ENCODE data around the gene SMAD5. TPM values are rescaled to one million over a fixed set of nuclear protein-coding genes. Genes with fewer than 3 reads are reported as not detected.

SMAD5 gene
- total and polyA plus RNA-seq, 5 donors = 8.7 to 62.9 (median 55.7) TPM

GRCh38 chr5:136115183-136115865 is 17.3 kb upstream of the SMAD5 start:
- Histone ChIP-seq H3K9me3 (ENCODE audit: control insufficient read depth, low read length) (no peaks in the 10 kb centered on the region), H3K4me3 (ENCODE audit: low read length) (no peak overlapping the region), H3K4me1 (ENCODE audit: control insufficient read depth, insufficient read depth, low read length) (no peaks in the 10 kb centered on the region), H3K27me3 (ENCODE audit: control insufficient read depth, insufficient read depth) (no peaks in the 10 kb centered on the region), H3K27ac (ENCODE audit: low read length) (no peak overlapping the region)
- ATAC-seq (no peak), DNase-seq (no peak)
- 87% methylated on average over 1 of the region's 1 CpG for WGBS
- intact Hi-C loops (cut with DNase I) = no loop called here

- WGBS = 95% methylated on average over 5 of the region's 5 CpGs
- intact Hi-C loops (cut with DNase I) = no loop called here
- no peak for DNase-seq
- ATAC-seq = no peak
- Histone ChIP-seq H3K27me3 (ENCODE audit: control insufficient read depth, insufficient read depth) (no peaks in the 10 kb centered on the region), H3K4me1 (ENCODE audit: control insufficient read depth, insufficient read depth, low read length) (no peaks in the 10 kb centered on the region), H3K9me3 (ENCODE audit: control insufficient read depth, low read length) (no peaks in the 10 kb centered on the region), H3K4me3 (ENCODE audit: low read length) (no peak overlapping the region), H3K27ac (ENCODE audit: low read length) (no peak overlapping the region)
Observed at GRCh38 chr5:136120529-136120928, 12.1 kb upstream of the SMAD5 start.

GRCh38 chr5:136123236-136123768 is 9.3 kb upstream of the SMAD5 start:
- no peak for ATAC-seq
- Histone ChIP-seq H3K4me1 (ENCODE audit: control insufficient read depth, insufficient read depth, low read length) (no peaks in the 10 kb centered on the region), H3K27ac (ENCODE audit: low read length) (no peak overlapping the region), H3K27me3 (ENCODE audit: control insufficient read depth, insufficient read depth) (no peaks in the 10 kb centered on the region), H3K4me3 (ENCODE audit: low read length) (no peak overlapping the region), H3K9me3 (ENCODE audit: control insufficient read depth, low read length) (no peaks in the 10 kb centered on the region)
- intact Hi-C loops (cut with DNase I) = no loop called here
- DNase-seq = no peak
- 89% methylated on average over 1 of the region's 1 CpG for WGBS

GRCh38 chr5:136127560-136127959 is 5.1 kb upstream of the SMAD5 start:
- Histone ChIP-seq H3K4me1 (ENCODE audit: control insufficient read depth, insufficient read depth, low read length) (peaks cover 2% of the 10 kb centered on the region), H3K9me3 (ENCODE audit: control insufficient read depth, low read length) (no peaks in the 10 kb centered on the region), H3K4me3 (ENCODE audit: low read length) (no peak overlapping the region), H3K27ac (ENCODE audit: low read length) (no peak overlapping the region), H3K27me3 (ENCODE audit: control insufficient read depth, insufficient read depth) (no peaks in the 10 kb centered on the region)
- no peak for ATAC-seq
- DNase-seq = no peak
- intact Hi-C loops (cut with DNase I) = no loop called here
- WGBS = 88% methylated on average over 3 of the region's 3 CpGs

- 75% methylated on average over 4 of the region's 4 CpGs for WGBS
- no peaks in the 10 kb centered on the region for H3K27me3 ChIP-seq (ENCODE audit: control insufficient read depth, insufficient read depth)
- H3K27ac ChIP-seq (ENCODE audit: low read length) = no peak overlapping the region
- no peaks in the 10 kb centered on the region for H3K9me3 ChIP-seq (ENCODE audit: control insufficient read depth, low read length)
- DNase-seq (no peak), ATAC-seq (no peak)
- H3K4me1 ChIP-seq (ENCODE audit: control insufficient read depth, insufficient read depth, low read length) = peaks cover 2% of the 10 kb centered on the region
- intact Hi-C loops (cut with DNase I) = no loop called here
- no peak overlapping the region for H3K4me3 ChIP-seq (ENCODE audit: low read length)
Observed at GRCh38 chr5:136128481-136128880, 4.2 kb upstream of the SMAD5 start.

GRCh38 chr5:136129445-136129844 is 3.2 kb upstream of the SMAD5 start:
- Histone ChIP-seq H3K27ac (ENCODE audit: low read length) (no peak overlapping the region), H3K4me1 (ENCODE audit: control insufficient read depth, insufficient read depth, low read length) (peaks cover 2% of the 10 kb centered on the region), H3K4me3 (ENCODE audit: low read length) (no peak overlapping the region), H3K27me3 (ENCODE audit: control insufficient read depth, insufficient read depth) (no peaks in the 10 kb centered on the region), H3K9me3 (ENCODE audit: control insufficient read depth, low read length) (no peaks in the 10 kb centered on the region)
- intact Hi-C loops (cut with DNase I) = no loop called here
- ATAC-seq (no peak), DNase-seq (no peak)
- 58% methylated on average over 1 of the region's 1 CpG for WGBS

- DNase-seq (no peak), ATAC-seq (no peak)
- no peaks in the 10 kb centered on the region for H3K27me3 ChIP-seq (ENCODE audit: control insufficient read depth, insufficient read depth)
- no peak overlapping the region for H3K27ac ChIP-seq (ENCODE audit: low read length)
- no peak overlapping the region for H3K4me3 ChIP-seq (ENCODE audit: low read length)
- 89% methylated on average over 2 of the region's 2 CpGs for WGBS
- intact Hi-C loops (cut with DNase I) = loop anchor here in 1 of 4 donors (5.0 kb wide), 1 partner anchor 38 kb away; no protein-coding TSS in a partner anchor
- no peaks in the 10 kb centered on the region for H3K9me3 ChIP-seq (ENCODE audit: control insufficient read depth, low read length)
- peaks cover 2% of the 10 kb centered on the region for H3K4me1 ChIP-seq (ENCODE audit: control insufficient read depth, insufficient read depth, low read length)
Observed at GRCh38 chr5:136130581-136130980, 2.1 kb upstream of the SMAD5 start.

- intact Hi-C loops (cut with DNase I) = loop anchor here in 1 of 4 donors (5.0 kb wide), 1 partner anchor 40 kb away; no protein-coding TSS in a partner anchor
Observed at GRCh38 chr5:136132087-136132486, 558 bp upstream of the SMAD5 start.

GRCh38 chr5:136133222-136133921 is 727 bp downstream of the SMAD5 start:
- Histone ChIP-seq H3K27ac (ENCODE audit: low read length) (peak overlapping the region; percentile 95), H3K4me1 (ENCODE audit: control insufficient read depth, insufficient read depth, low read length) (peaks cover 2% of the 10 kb centered on the region), H3K4me3 (ENCODE audit: low read length) (peak overlapping the region; percentile 87), H3K9me3 (ENCODE audit: control insufficient read depth, low read length) (no peaks in the 10 kb centered on the region), H3K27me3 (ENCODE audit: control insufficient read depth, insufficient read depth) (no peaks in the 10 kb centered on the region)
- peak; percentile 47 to 52 for ATAC-seq
- under 1% methylated on average over 32 of the region's 32 CpGs for WGBS
- intact Hi-C loops (cut with DNase I) = loop anchor here in 1 of 4 donors (5.0 kb wide), 1 partner anchor 41 kb away; no protein-coding TSS in a partner anchor
- peak; percentile 59 to 79 (median 69) for DNase-seq

More at GRCh38 chr5:136132087-136132486, 558 bp upstream of the SMAD5 start:
- peak overlapping the region; percentile 87 for H3K4me3 ChIP-seq (ENCODE audit: low read length)
- peaks cover 2% of the 10 kb centered on the region for H3K4me1 ChIP-seq (ENCODE audit: control insufficient read depth, insufficient read depth, low read length)
- H3K9me3 ChIP-seq (ENCODE audit: control insufficient read depth, low read length) = no peaks in the 10 kb centered on the region
- 40% methylated on average over 6 of the region's 6 CpGs for WGBS
- peak; percentile 15 to 64 (median 37) for DNase-seq
- peak overlapping the region; percentile 65 for H3K27ac ChIP-seq (ENCODE audit: low read length)
- no peaks in the 10 kb centered on the region for H3K27me3 ChIP-seq (ENCODE audit: control insufficient read depth, insufficient read depth)
- peak in 1 of 2 donors; percentile 14 for ATAC-seq

GRCh38 chr5:136133922-136134379 is 1.3 kb downstream of the SMAD5 start:
- Histone ChIP-seq H3K27me3 (ENCODE audit: control insufficient read depth, insufficient read depth) (no peaks in the 10 kb centered on the region), H3K27ac (ENCODE audit: low read length) (peak overlapping the region; percentile 95), H3K4me1 (ENCODE audit: control insufficient read depth, insufficient read depth, low read length) (peaks cover 7% of the 10 kb centered on the region), H3K4me3 (ENCODE audit: low read length) (peak overlapping the region; percentile 87), H3K9me3 (ENCODE audit: control insufficient read depth, low read length) (no peaks in the 10 kb centered on the region)
- intact Hi-C loops (cut with DNase I) = loop anchor here in 1 of 4 donors (5.0 kb wide), 1 partner anchor 42 kb away; no protein-coding TSS in a partner anchor
- ATAC-seq = no peak
- no peak for DNase-seq
- WGBS = 7% methylated on average over 5 of the region's 5 CpGs

- no peak overlapping the region for H3K27ac ChIP-seq (ENCODE audit: low read length)
- no peak for DNase-seq
- H3K9me3 ChIP-seq (ENCODE audit: control insufficient read depth, low read length) = no peaks in the 10 kb centered on the region
- no peaks in the 10 kb centered on the region for H3K27me3 ChIP-seq (ENCODE audit: control insufficient read depth, insufficient read depth)
- WGBS = 31% methylated on average over 1 of the region's 1 CpG
- no peak for ATAC-seq
- intact Hi-C loops (cut with DNase I) = loop anchor here in 1 of 4 donors (5.0 kb wide), 1 partner anchor 42 kb away; no protein-coding TSS in a partner anchor
- H3K4me3 ChIP-seq (ENCODE audit: low read length) = peak overlapping the region; percentile 28
- H3K4me1 ChIP-seq (ENCODE audit: control insufficient read depth, insufficient read depth, low read length) = peaks cover 7% of the 10 kb centered on the region
Observed at GRCh38 chr5:136134653-136135052, 2.0 kb downstream of the SMAD5 start.

Data from right cardiac atrium (tissue), 5 donors.